Panc1 (cell line): ENCODE measurements around the gene RHOA.

Source experiments
- CTCF ChIP-seq: fragments of 450-650 bp; IDR thresholded peaks from 2 replicates; pipeline ENCODE4 v1.5.1; 2017; ENCODE audit warnings: mild to moderate bottlenecking
- POLR2AphosphoS5 ChIP-seq: IDR thresholded peaks from 2 replicates; pipeline ENCODE4 v1.6.1; 2012; ENCODE audit warnings: mild to moderate bottlenecking, low read depth, low read length, moderate library complexity
- REST ChIP-seq, 2 experiments: IDR thresholded peaks; 2 replicates each; pipeline ENCODE4 v1.6.1; 2011 to 2012; ENCODE audit warnings: low read depth in 2 of 2, control low read depth in 1 of 2, low read length in 1 of 2, mild to moderate bottlenecking in 1 of 2, moderate library complexity in 1 of 2; ENCODE audit not compliant: insufficient read depth in 1 of 2
- SIN3A ChIP-seq: IDR thresholded peaks from 2 replicates; pipeline ENCODE4 v1.6.1; 2012; ENCODE audit warnings: low read depth, mild to moderate bottlenecking, low read length, moderate library complexity, borderline replicate concordance; ENCODE audit not compliant: insufficient read depth
- TCF7L2 ChIP-seq: IDR thresholded peaks from 2 replicates; pipeline ENCODE4 v1.6.1; 2011; ENCODE audit warnings: mild to moderate bottlenecking, low read depth, low read length, inconsistent platforms

GRCh38 chr3:49359623-49360022 lies 52.2 kb downstream of the RHOA start:
- TF ChIP-seq CTCF (no peak), TCF7L2 (no peak), REST (IDR thresholded peaks at IDR 0.05; ENCODE audit: insufficient read depth in 1 of 2, low read depth in 2 of 2, low read length in 1 of 2) (no peak), POLR2AphosphoS5 (no peak), SIN3A (no peak)
